Ishikawa (cell line): ENCODE results near the gene ABCF2.

Source experiments
- CEBPB ChIP-seq: IDR thresholded peaks from 2 replicates; pipeline ENCODE4 v1.6.1; 2012
- CREB1 ChIP-seq: IDR thresholded peaks from 2 replicates; pipeline ENCODE4 v1.6.1; 2012; ENCODE audit warnings: low read depth
- EGR1 ChIP-seq: IDR thresholded peaks from 2 replicates; pipeline ENCODE4 v1.6.1; 2012
- EP300 ChIP-seq: IDR thresholded peaks from 2 replicates; pipeline ENCODE4 v1.6.1; 2012; ENCODE audit warnings: borderline replicate concordance
- FOXM1 ChIP-seq: IDR thresholded peaks from 2 replicates; pipeline ENCODE4 v1.6.1; 2012; ENCODE audit warnings: low read depth, borderline replicate concordance
- NFIC ChIP-seq: IDR thresholded peaks from 2 replicates; pipeline ENCODE4 v1.6.1; 2012
- RAD21 ChIP-seq: IDR thresholded peaks from 2 replicates; pipeline ENCODE4 v1.6.1; 2012; ENCODE audit warnings: low read depth
- TAF1 ChIP-seq: IDR thresholded peaks from 2 replicates; pipeline ENCODE4 v1.6.1; 2012; ENCODE audit warnings: low read depth, mild to moderate bottlenecking
- TCF12 ChIP-seq: IDR thresholded peaks from 2 replicates; pipeline ENCODE4 v1.6.1; 2012; ENCODE audit warnings: low read depth
- TEAD4 ChIP-seq: IDR thresholded peaks from 2 replicates; pipeline ENCODE4 v1.6.1; 2012
- YY1 ChIP-seq: IDR thresholded peaks from 2 replicates; pipeline ENCODE4 v1.6.1; 2012; ENCODE audit warnings: low read depth
- ZBTB7A ChIP-seq: IDR thresholded peaks from 2 replicates; pipeline ENCODE4 v1.6.1; 2012; ENCODE audit warnings: low read depth
- TF ChIP-seq, protein P1 (sequence below): IDR thresholded peaks from 2 replicates; pipeline ENCODE4 v1.6.1; 2012; ENCODE audit warnings: low read depth, mild to moderate bottlenecking
- TF ChIP-seq, protein P2 (sequence below): IDR thresholded peaks from 2 replicates; pipeline ENCODE4 v1.6.1; 2012
- TF ChIP-seq, protein P3 (sequence below): IDR thresholded peaks from 2 replicates; pipeline ENCODE4 v1.6.1; 2012

Gene ABCF2

DNA sequence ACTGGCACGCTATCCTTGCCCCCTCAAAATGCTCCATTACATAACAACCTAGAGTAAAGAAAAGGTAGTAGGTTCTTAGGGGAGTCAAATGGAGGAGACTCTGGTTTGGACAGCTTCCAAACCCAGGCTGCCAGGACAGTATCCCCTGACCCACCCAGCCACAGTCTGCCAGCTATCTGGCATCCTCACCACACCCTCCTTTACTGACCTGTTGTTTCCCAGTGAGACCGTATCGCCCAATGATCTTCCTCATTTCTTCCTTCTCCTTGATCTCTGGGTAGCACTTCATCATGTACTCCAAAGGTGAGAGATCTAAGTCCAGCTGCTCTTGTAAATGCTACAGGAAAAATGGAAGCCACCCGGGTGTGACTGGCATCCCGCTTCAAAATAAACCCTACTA lies 11.6 kb downstream of the ABCF2 start:
- TF ChIP-seq TAF1 (no peak), TCF12 (no peak), YY1 (no peak), CREB1 (no peak), RAD21 (no peak), ZBTB7A (no peak), EP300 (no peak), EGR1 (no peak), TEAD4 (no peak), FOXM1 (no peak), CEBPB (no peak), NFIC (no peak)
- TF ChIP-seq, protein P1, sequence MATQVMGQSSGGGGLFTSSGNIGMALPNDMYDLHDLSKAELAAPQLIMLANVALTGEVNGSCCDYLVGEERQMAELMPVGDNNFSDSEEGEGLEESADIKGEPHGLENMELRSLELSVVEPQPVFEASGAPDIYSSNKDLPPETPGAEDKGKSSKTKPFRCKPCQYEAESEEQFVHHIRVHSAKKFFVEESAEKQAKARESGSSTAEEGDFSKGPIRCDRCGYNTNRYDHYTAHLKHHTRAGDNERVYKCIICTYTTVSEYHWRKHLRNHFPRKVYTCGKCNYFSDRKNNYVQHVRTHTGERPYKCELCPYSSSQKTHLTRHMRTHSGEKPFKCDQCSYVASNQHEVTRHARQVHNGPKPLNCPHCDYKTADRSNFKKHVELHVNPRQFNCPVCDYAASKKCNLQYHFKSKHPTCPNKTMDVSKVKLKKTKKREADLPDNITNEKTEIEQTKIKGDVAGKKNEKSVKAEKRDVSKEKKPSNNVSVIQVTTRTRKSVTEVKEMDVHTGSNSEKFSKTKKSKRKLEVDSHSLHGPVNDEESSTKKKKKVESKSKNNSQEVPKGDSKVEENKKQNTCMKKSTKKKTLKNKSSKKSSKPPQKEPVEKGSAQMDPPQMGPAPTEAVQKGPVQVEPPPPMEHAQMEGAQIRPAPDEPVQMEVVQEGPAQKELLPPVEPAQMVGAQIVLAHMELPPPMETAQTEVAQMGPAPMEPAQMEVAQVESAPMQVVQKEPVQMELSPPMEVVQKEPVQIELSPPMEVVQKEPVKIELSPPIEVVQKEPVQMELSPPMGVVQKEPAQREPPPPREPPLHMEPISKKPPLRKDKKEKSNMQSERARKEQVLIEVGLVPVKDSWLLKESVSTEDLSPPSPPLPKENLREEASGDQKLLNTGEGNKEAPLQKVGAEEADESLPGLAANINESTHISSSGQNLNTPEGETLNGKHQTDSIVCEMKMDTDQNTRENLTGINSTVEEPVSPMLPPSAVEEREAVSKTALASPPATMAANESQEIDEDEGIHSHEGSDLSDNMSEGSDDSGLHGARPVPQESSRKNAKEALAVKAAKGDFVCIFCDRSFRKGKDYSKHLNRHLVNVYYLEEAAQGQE = no peak
- TF ChIP-seq, protein P2, sequence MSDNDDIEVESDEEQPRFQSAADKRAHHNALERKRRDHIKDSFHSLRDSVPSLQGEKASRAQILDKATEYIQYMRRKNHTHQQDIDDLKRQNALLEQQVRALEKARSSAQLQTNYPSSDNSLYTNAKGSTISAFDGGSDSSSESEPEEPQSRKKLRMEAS = no peak
- TF ChIP-seq, protein P3, sequence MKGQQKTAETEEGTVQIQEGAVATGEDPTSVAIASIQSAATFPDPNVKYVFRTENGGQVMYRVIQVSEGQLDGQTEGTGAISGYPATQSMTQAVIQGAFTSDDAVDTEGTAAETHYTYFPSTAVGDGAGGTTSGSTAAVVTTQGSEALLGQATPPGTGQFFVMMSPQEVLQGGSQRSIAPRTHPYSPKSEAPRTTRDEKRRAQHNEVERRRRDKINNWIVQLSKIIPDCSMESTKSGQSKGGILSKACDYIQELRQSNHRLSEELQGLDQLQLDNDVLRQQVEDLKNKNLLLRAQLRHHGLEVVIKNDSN = no peak

DNA sequence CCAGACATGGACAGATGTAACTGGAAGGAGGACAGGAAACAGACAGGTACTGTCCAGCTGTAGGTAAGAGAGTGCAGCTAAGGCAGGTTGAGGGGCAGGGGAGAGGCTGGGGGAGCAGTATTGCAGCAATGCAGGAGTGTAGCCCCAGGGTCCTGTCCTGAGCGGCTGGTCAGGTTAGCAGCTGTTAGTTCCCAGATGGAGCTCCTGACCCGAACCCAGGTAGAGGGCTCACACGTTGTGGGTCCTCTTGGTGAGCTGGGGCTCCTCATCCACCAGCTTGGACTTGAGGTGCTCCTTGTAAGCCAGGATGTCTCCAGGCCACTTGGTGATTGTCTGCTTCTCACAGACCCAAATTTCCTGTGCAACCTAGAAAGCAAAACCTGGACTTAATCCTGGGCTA lies 13.2 kb downstream of the ABCF2 start:
- TF ChIP-seq EGR1 (no peak), YY1 (no peak), ZBTB7A (no peak), TCF12 (no peak), TAF1 (no peak), NFIC (no peak), CREB1 (no peak), RAD21 (no peak), EP300 (no peak), TEAD4 (no peak), FOXM1 (no peak), CEBPB (no peak)
- TF ChIP-seq, protein P2 = no peak
- TF ChIP-seq, protein P1 = no peak
- TF ChIP-seq, protein P3 = no peak

DNA sequence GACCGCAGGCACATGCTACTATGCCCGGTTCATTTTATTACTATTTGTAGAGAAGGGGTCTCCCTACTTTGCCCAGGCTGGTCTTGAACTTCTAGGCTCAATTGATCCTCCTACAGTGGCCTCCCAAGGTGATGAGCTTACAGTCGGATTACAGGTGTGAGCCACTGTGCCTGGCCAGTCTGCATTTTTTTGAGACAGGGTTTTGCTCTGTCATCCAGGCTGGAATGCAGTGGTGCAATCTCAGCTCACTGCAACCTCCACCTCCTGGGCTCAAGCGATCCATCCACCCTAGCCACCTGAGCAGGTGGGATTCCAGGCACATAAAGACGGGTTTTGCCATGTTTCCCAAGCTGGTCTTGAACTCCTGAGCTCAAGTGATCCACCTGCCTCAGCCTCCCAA lies 14.4 kb downstream of the ABCF2 start:
- TF ChIP-seq FOXM1 (no peak), YY1 (no peak), CREB1 (no peak), CEBPB (no peak), ZBTB7A (no peak), TEAD4 (no peak)
- TF ChIP-seq, protein P3 = no peak

DNA sequence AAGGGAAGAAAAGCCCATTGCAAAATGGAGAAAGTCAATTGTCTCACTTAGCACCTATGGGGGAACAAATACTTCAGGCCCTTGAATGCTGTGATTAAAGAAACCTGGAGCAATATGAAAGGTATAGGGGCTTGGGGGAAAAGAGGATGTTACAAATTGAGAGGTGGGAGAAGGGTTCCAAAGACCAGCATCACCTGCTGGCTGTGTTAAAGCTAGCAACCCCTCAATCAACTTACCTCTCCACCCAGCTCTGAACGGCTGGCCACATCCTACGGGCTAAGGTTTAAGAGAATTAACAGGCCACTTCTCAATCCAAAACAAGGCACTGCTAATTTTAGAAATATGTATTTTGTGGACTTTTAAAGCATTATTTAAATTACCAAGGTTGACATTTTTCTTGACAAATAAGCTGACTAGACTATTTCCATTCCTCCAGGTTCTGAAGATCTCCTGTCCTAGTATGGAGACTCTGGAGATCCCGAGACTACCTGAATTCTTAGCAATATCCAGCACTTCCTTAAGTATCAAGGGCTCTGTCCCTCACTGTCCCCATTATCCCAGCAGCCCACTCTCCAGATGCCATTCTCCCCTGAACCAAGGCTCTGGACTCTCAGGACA lies 15.7 kb downstream of the ABCF2 start:
- TF ChIP-seq TCF12 (no peak), YY1 (no peak), TAF1 (no peak), FOXM1 (no peak), EP300 (no peak), NFIC (no peak), ZBTB7A (no peak), RAD21 (no peak), TEAD4 (no peak), CREB1 (no peak)
- TF ChIP-seq, protein P2 = no peak

DNA sequence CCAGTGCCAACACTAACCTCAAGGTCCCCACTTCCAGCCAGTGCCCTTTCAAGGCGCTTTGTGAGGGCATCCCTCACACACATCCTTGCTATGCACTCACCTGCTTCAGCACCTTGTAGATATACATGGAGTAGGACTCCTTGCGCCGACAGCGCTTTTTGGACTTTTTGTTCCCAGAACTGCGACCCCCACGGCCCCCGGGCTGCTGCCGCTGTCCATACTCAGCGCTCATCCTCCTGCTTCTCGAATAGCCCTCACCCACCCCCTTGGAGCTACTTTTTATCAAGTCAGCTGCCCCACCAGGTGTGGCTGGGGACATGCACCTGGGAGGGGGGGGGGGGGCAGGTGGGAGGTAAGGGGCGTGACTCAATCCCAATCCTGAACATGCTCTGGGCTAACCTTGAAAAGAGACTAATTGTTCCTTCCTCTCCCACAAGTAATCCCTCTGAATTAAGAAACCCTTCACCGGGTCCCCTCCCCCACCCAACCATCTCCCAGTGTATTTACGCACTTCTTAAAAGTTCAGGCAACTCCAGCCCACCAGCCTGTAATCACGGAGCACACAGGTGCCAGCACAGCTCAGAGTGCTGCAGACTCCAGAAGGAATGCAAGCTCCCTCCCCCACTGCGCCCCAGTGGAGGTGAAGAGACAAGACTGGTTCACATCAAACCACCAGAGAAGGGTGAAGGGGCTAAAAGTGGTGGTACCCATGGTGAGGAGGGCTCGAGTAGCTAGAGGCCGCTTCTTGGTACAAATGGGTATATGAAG lies 16.7 kb downstream of the ABCF2 start, which contains the start of gene H2BK1:
Gene H2BK1, minus strand, starts transcription at position 402 of the 768 bp plus-strand sequence. Its CDS starts 170 bp downstream, at position 232.
- TF ChIP-seq ZBTB7A = no peak
- TF ChIP-seq YY1 = no peak
- no peak for TF ChIP-seq TEAD4
- TF ChIP-seq FOXM1 = no peak
- TF ChIP-seq CEBPB = no peak
- TF ChIP-seq TCF12 = no peak
- TF ChIP-seq EP300 = no peak
- TF ChIP-seq, protein P1 = no peak
